Lung microvascular endothelial cell (primary cell): ENCODE data around the gene ARHGAP26. TPM values are rescaled to one million over a fixed set of nuclear protein-coding genes. Genes with fewer than 3 reads are reported as not detected.

Experiments used
- DNase-seq, 2 donors: peaks; one replicate each; pipeline versions ENCODE4 v3.0.0 to v3.0.0-alpha.2; 2010; ENCODE audit warnings: low read depth in 2 of 2
- total RNA-seq: library from RNA; depleted of rRNA; stranded (reverse); fragments of >200 nt; gene quantifications from 2 replicates; pipeline ENCODE4 v1.2.1, GENCODE V29; 2014

Gene ARHGAP26
- total RNA-seq, 1 donor from 2014 or later, result 34.5 TPM

DNA sequence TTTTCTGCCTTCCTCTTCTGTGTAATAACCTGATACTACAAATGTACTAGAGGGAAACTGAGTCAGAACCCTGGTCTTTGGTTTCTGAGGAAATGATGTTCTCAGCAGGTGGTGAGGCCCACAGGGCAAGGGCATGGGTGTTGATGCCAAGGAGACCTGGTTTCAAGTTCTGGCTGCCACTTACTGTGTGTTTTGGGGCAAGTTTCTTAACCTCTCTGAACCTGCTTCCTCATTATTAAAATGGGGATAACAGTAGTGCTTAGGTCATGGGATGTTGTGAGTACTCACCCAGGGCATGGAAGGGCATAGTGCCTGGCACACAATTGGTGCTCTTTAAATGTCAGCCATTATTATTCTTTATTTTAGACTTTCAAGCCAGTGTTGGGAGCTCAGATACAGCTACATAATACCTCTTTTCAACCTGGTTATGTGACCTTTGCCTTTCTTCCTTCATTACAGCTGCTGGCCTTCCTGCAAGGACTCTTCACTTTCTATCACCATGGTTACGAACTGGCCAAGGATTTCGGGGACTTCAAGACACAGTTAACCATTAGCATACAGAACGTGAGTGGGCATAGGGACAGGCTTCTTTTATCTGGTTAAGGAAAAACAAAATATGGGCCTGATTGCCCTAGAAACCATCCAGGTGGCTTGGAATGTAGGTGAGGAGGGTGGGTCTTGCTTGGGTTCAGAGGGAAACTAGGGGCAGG, 131.5 kb downstream of the ARHGAP26 start:
- no peak for DNase-seq

DNA sequence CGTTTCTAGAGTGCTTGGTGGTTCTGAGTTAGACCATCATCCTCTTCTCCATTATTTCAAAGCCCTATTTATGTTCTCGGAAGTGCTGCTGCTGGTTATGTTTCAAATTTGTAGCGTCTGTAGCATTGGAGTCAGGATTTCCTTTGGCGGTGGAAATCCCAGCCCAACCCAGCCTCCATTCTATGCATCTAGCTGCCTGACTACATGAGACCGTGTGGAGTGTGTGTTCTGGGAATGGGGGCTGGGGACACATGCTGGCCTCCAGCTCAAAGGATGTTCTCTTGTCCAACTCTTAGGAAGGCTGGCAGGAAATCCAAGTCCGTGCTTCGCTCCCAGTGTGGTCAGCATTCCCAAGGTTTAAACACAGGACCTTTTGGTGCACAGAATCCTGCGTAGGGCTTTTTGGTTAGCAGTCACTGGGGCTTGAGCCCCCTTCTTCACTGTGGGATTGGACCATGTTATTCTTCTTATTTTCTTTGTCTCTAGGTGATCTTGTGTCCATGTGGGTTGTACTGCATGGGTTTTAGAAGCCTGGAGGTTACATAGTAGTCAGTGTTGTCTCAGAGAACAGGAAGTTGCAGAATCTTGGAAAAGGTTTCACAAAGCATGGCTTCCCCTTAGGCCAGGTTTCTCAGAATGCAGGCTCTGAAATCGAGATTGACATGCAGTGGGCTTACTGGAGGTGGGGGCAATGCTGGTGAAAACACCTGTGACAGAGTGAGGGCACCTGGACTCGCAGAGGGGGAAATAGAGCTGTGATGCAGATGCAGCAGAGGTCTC, 132.2 kb downstream of the ARHGAP26 start:
- DNase-seq, result peak in 1 of 2 donors; percentile 14

- DNase-seq, result peak in 1 of 2 donors; percentile 31
These were observed 134.2 kb downstream of the ARHGAP26 start for GRCh38 chr5:142904416-142904815.

- DNase-seq, result no peak
These were observed 135.2 kb downstream of the ARHGAP26 start for GRCh38 chr5:142905348-142905747.

GRCh38 chr5:142906863-142907671, 136.9 kb downstream of the ARHGAP26 start:
- DNase-seq, result no peak

GRCh38 chr5:142908659-142909058, 138.5 kb downstream of the ARHGAP26 start:
- DNase-seq, result no peak

- peak in 1 of 2 donors; percentile 20 for DNase-seq
These were observed 140.0 kb downstream of the ARHGAP26 start for GRCh38 chr5:142910128-142910527.

- DNase-seq, result no peak
These were observed 141.0 kb downstream of the ARHGAP26 start for GRCh38 chr5:142911170-142911569.

- no peak for DNase-seq
These were observed 141.6 kb downstream of the ARHGAP26 start for GRCh38 chr5:142911775-142912174.

DNA sequence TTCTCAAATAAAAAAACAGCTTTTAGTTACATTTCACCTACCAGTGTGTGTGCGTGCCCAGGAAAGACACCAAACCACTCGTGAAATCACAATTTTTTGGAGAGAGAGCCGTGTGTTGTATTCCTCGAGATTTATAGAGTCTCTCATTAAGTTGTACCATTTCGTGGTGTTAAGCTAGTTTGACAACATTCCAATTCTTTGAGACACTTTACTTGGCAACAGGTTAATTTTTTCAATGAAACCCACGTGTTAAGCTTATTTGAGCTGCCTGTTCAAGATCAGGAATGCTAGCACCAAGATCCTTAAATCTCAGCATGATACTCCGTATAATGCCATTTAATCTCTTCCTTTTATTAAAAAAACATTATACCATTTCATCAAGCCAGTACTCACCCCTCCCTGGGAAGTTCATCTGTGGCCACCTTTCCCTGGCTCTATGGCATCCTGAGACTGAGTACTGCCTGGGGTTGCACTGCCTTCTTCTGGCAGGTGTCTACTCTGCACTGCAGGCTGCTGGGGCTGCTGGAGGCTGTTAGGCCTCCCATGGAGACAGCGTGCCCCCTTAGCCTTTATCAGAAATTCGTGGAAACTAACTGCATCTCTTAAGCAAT, 143.7 kb downstream of the ARHGAP26 start:
- no peak for DNase-seq

GRCh38 chr5:142915038-142915437, 144.9 kb downstream of the ARHGAP26 start:
- DNase-seq, result no peak

GRCh38 chr5:142915813-142916424, 145.7 kb downstream of the ARHGAP26 start:
- peak in 1 of 2 donors; percentile 35 for DNase-seq

DNA sequence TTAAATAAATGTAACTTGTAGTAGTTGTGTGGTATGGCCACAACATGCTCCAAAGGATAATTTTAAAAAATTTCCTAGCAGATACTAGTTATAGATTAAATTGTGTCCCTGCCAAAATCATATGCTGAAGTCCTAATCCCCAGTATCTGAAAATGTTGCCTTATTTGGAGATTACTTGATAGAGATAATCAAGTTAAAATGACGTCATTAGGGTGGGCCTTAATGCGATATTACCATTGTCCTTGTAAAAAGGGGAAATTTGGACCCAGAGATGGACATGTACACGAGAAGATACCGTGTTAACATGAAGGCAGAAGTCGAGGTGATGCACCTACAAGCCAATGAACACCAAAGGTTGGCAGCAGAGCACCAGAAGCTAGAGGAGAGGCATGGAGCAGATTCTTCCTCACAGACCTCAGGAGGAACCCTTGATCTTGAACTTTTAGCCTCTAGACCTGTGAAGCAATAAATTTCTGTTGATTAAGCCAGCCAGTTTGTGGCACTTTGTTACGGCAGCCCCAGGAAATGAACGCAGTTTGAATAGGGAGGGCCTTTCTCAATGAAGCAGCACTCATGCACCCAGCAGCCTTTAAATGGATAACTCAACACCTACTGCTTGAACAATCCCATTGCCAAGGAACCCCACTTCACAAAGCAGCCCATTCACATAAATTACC, 148.9 kb downstream of the ARHGAP26 start:
- no peak for DNase-seq

- no peak for DNase-seq
These were observed 150.9 kb downstream of the ARHGAP26 start for GRCh38 chr5:142920849-142921612.

GRCh38 chr5:142922223-142922952, 152.2 kb downstream of the ARHGAP26 start:
- DNase-seq, result peak; percentile 77 to 84

DNA sequence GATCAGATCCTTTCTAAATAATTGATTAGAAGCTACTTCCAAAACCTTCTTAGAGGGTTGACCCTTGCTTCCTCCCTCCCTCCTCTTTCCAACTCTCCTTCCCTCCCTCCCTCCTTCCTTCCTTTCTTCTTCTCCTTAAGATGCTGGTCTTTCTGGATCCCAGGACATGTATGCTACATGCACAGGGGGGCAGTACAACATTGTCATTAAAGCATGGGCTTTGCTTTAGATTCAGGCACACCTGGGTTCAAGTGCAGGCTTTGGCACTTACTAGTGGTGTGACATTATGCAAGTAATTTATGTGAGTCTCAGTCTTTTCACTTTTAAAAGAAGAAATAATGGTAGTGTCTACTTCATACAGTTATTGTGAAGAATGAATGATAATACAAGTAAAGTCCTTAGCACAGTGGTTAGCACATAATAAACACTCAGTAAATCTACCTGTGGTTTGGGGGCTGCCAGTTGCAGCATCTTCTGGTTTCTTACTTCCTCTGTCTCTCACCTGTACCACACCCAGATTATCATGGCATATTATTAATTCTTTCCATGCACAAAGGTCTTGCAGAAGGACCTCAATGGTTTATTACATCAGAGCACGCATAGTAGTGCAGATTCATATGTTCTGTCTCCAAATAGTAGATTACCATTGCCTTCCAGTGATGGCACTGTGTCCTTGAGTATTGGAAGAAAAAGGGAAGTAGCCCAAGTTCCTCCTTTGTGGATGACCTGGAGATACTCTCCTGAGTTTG, 154.1 kb downstream of the ARHGAP26 start:
- peak in 1 of 2 donors; percentile 32 for DNase-seq

DNA sequence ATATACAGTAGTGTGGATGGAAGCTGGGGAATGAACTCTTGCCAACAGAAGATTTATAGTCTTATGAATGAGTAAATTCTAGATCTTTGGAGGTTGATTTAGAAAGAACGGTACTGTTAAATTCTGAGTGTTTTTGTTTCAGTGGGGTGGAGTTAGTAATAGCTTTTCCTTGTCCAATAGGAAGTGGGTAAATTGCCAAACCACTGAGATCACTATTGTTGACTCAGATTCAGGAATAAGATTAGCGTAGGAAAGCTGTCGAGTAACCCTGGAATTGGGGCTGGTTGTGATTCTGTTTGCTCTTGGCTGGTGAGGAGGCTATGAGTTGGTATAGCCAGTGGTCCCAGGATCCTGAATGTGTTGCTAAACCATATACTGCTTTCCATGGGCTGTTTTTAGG, 155.6 kb downstream of the ARHGAP26 start:
- peak; percentile 44 to 92 for DNase-seq

GRCh38 chr5:142926549-142926948, 156.4 kb downstream of the ARHGAP26 start:
- peak in 1 of 2 donors; percentile 26 for DNase-seq
